SKM-1 treated with dmso at 0.1 percent for 144 hours (cell line): ENCODE results near the gene PLA2G4E.

Experiments
- DNase-seq: peaks from one replicate; lab custom pipeline; 2025; ENCODE audit not compliant: unreplicated experiment; lab: John Stamatoyannopoulos, UW

PLA2G4E gene

GRCh38 chr15:42024303-42024702 lies 3.5 kb upstream of the PLA2G4E start:
- DNase-seq = no peak

GRCh38 chr15:42021593-42021992 lies 751 bp upstream of the PLA2G4E start:
- DNase-seq = no peak

- no peak for DNase-seq
These were observed 2.3 kb downstream of the PLA2G4E start for GRCh38 chr15:42018306-42019224.

GRCh38 chr15:42016971-42017370 lies 3.9 kb downstream of the PLA2G4E start:
- DNase-seq = no peak

GRCh38 chr15:42014406-42014805 lies 6.4 kb downstream of the PLA2G4E start:
- no peak for DNase-seq

GRCh38 chr15:42012928-42013482 lies 7.8 kb downstream of the PLA2G4E start:
- no peak for DNase-seq

GRCh38 chr15:42012241-42012640 lies 8.6 kb downstream of the PLA2G4E start:
- no peak for DNase-seq

GRCh38 chr15:42011074-42011473 lies 9.8 kb downstream of the PLA2G4E start:
- DNase-seq = no peak

- no peak for DNase-seq
These were observed 10.4 kb downstream of the PLA2G4E start for GRCh38 chr15:42010434-42010833.

GRCh38 chr15:42009474-42009873 lies 11.4 kb downstream of the PLA2G4E start:
- no peak for DNase-seq

- DNase-seq = no peak
These were observed 11.8 kb downstream of the PLA2G4E start for GRCh38 chr15:42009022-42009421.

GRCh38 chr15:42007386-42007785 lies 13.5 kb downstream of the PLA2G4E start:
- no peak for DNase-seq

- DNase-seq = no peak
These were observed 18.5 kb downstream of the PLA2G4E start for GRCh38 chr15:42002333-42002732.

GRCh38 chr15:42001236-42001635 lies 19.6 kb downstream of the PLA2G4E start:
- no peak for DNase-seq

GRCh38 chr15:41999290-42000285 lies 21.3 kb downstream of the PLA2G4E start:
- no peak for DNase-seq

- no peak for DNase-seq
These were observed 23.0 kb downstream of the PLA2G4E start for GRCh38 chr15:41997845-41998244.

GRCh38 chr15:41996921-41997592 lies 23.8 kb downstream of the PLA2G4E start:
- no peak for DNase-seq

GRCh38 chr15:41996376-41996775 lies 24.5 kb downstream of the PLA2G4E start:
- DNase-seq = no peak

- DNase-seq = no peak
These were observed 25.4 kb downstream of the PLA2G4E start for GRCh38 chr15:41995476-41995855.

GRCh38 chr15:41994772-41995475 lies 25.9 kb downstream of the PLA2G4E start:
- DNase-seq = no peak
